ENCODE data around the gene SORL1.

The SORL1 gene

GRCh38 chr11:121592708-121593107 is 140.6 kb downstream of the SORL1 start:
- DNase-seq: no peak

- DNase-seq: no peak
These were observed 143.6 kb downstream of the SORL1 start for GRCh38 chr11:121595717-121596161.

GRCh38 chr11:121596195-121597155 is 144.4 kb downstream of the SORL1 start:
- DNase-seq: no peak

GRCh38 chr11:121603316-121603715 is 151.2 kb downstream of the SORL1 start:
- no peak for DNase-seq

GRCh38 chr11:121604152-121604551 is 152.0 kb downstream of the SORL1 start:
- no peak for DNase-seq

- no peak for DNase-seq
These were observed 154.2 kb downstream of the SORL1 start for GRCh38 chr11:121606354-121606753.

GRCh38 chr11:121607341-121607740 is 155.2 kb downstream of the SORL1 start:
- no peak for DNase-seq

GRCh38 chr11:121608545-121609098 is 156.5 kb downstream of the SORL1 start:
- DNase-seq: no peak

- no peak for DNase-seq
These were observed 158.6 kb downstream of the SORL1 start for GRCh38 chr11:121610706-121611105.

GRCh38 chr11:121611242-121611641 is 159.1 kb downstream of the SORL1 start:
- no peak for DNase-seq

GRCh38 chr11:121613724-121614123 is 161.6 kb downstream of the SORL1 start:
- no peak for DNase-seq

GRCh38 chr11:121614636-121615240 is 162.6 kb downstream of the SORL1 start:
- DNase-seq: no peak

- no peak for DNase-seq
These were observed 163.4 kb downstream of the SORL1 start for GRCh38 chr11:121615501-121615900.

GRCh38 chr11:121618516-121618915 is 166.4 kb downstream of the SORL1 start:
- DNase-seq: no peak

GRCh38 chr11:121625777-121626506 is 173.8 kb downstream of the SORL1 start:
- no peak for DNase-seq

GRCh38 chr11:121626507-121626875 is 174.4 kb downstream of the SORL1 start:
- no peak for DNase-seq

GRCh38 chr11:121626980-121627379 is 174.9 kb downstream of the SORL1 start:
- no peak for DNase-seq

- DNase-seq: no peak
These were observed 177.9 kb downstream of the SORL1 start for GRCh38 chr11:121630041-121630440.

- no peak for DNase-seq
These were observed 179.3 kb downstream of the SORL1 start for GRCh38 chr11:121631456-121631855.

- DNase-seq: no peak
These were observed 182.2 kb downstream of the SORL1 start for GRCh38 chr11:121634273-121634672.

GRCh38 chr11:121634889-121635288 is 182.8 kb downstream of the SORL1 start:
- no peak for DNase-seq

- DNase-seq: no peak
These were observed 184.1 kb downstream of the SORL1 start for GRCh38 chr11:121636081-121636799.

- no peak for DNase-seq
These were observed 184.7 kb downstream of the SORL1 start for GRCh38 chr11:121636800-121637176.
